K562 (cell line): ENCODE results near the gene CYBRD1. TPM values are rescaled to one million over a fixed set of nuclear protein-coding genes. Genes with fewer than 3 reads are reported as not detected.
A peak's percentile ranks its signal among the peaks of the same experiment; 100 is the strongest.

Experiments used
- BRCA1 ChIP-seq, 2 experiments: fragments of 450-650 bp in 1 of 2; sonication (generic) in 1 of 2; formaldehyde crosslinking in 1 of 2; IDR thresholded peaks; 2 replicates each; pipeline versions ENCODE4 v1.5.0 to v1.6.1; 2017 to 2020; ENCODE audit warnings: mild to moderate bottlenecking in 1 of 2, missing genetic modification reagents in 1 of 2
- ESRRB ChIP-seq: fragments of 250-450 bp; sonication (Bioruptor Pico); IDR thresholded peaks from 2 replicates; pipeline ENCODE4 v1.5.0; 2020; ENCODE audit warnings: mild to moderate bottlenecking, moderate library complexity, borderline replicate concordance
- NCOA6 ChIP-seq: fragments of 450-650 bp; IDR thresholded peaks from 2 replicates; pipeline ENCODE4 v1.6.1; 2017; ENCODE audit warnings: mild to moderate bottlenecking
- POLR3G ChIP-seq: IDR thresholded peaks from 2 replicates; pipeline ENCODE4 v1.6.1; 2011; ENCODE audit not compliant: insufficient read length, insufficient replicate concordance; ENCODE audit errors: extremely low read depth
- RHOXF2B ChIP-seq: fragments of 250-450 bp; sonication (Bioruptor Pico); conservative IDR thresholded peaks from 2 replicates; pipeline ENCODE4 v1.5.1; 2021
- ZFPM2 ChIP-seq: fragments of 250-450 bp; sonication (Bioruptor Pico); IDR thresholded peaks from 2 replicates; pipeline ENCODE4 v1.5.1; 2022; ENCODE audit warnings: mild to moderate bottlenecking
- ZKSCAN1 ChIP-seq: fragments of 150-350 bp; IDR thresholded peaks from 2 replicates; pipeline ENCODE4 v1.6.1; 2016; ENCODE audit warnings: low read depth, low read length
- ZNF174 ChIP-seq: fragments of 250-450 bp; sonication (Bioruptor Pico); IDR thresholded peaks from 2 replicates; pipeline ENCODE4 v1.4.0; 2020; ENCODE audit warnings: mild to moderate bottlenecking
- polyA plus RNA-seq, 8 experiments: library from polyadenylated mRNA; depleted of rRNA in 4 of 8; stranded (reverse) in 5 of 8; unstranded in 3 of 8; fragments of >200 nt; fragmentation: Nextera tagmentation in 2 of 8; fragmentation: Illumina TruSeq in 1 of 8; extraction: Ambion mirVana in 2 of 8; extraction: Trizol in 1 of 8; gene quantifications; 2 replicates each; pipeline versions ENCODE4 v1.2.1 to v1.2.3, GENCODE V29; 2011 to 2014; ENCODE audit warnings: inconsistent platforms in 1 of 8, missing spikeins in 1 of 8
- total RNA-seq, 7 experiments: library from RNA; depleted of rRNA in 6 of 7; stranded (reverse); fragments of >200 nt in 6 of 7; fragmentation: Illumina TruSeq in 2 of 7; extraction: Trizol in 2 of 7; gene quantifications; 2 replicates each; pipeline versions ENCODE4 v1.2.1 to v1.2.3, GENCODE V29; 2011 to 2021; ENCODE audit warnings: low replicate concordance in 1 of 7
- TF ChIP-seq, protein P1 (sequence below), 2 experiments: IDR thresholded peaks; 2 replicates each; pipeline ENCODE4 v1.6.1; 2012; ENCODE audit warnings: improper control_type of control experiment in 2 of 2, low read depth in 2 of 2, low read length in 2 of 2, borderline replicate concordance in 1 of 2
- TF ChIP-seq, protein P2 (sequence below): fragments of 450-650 bp; IDR thresholded peaks from 2 replicates; pipeline ENCODE4 v1.6.1; 2017; ENCODE audit warnings: antibody characterized with exemption
- TF ChIP-seq, protein P3 (sequence below): fragments of 250-450 bp; sonication (Bioruptor Pico); IDR thresholded peaks from 2 replicates; pipeline ENCODE4 v1.4.0; 2020
- TF ChIP-seq, protein P4 (sequence below): fragments of 250-450 bp; sonication (Bioruptor Pico); IDR thresholded peaks from 2 replicates; pipeline ENCODE4 v1.5.0; 2020; ENCODE audit warnings: mild to moderate bottlenecking, borderline replicate concordance
- TF ChIP-seq, protein P5 (sequence below): sonication (generic); formaldehyde crosslinking; IDR thresholded peaks from 2 replicates; pipeline ENCODE4 v1.8.0; 2023; ENCODE audit warnings: missing genetic modification reagents, mild to moderate bottlenecking, borderline replicate concordance

Gene CYBRD1
- total and polyA plus RNA-seq, 9 of the 15 experiments (the other 6 are each of a cell fraction or from before 2014, with no cell fraction given): 9.6 to 22.4 (median 15.6) TPM

DNA sequence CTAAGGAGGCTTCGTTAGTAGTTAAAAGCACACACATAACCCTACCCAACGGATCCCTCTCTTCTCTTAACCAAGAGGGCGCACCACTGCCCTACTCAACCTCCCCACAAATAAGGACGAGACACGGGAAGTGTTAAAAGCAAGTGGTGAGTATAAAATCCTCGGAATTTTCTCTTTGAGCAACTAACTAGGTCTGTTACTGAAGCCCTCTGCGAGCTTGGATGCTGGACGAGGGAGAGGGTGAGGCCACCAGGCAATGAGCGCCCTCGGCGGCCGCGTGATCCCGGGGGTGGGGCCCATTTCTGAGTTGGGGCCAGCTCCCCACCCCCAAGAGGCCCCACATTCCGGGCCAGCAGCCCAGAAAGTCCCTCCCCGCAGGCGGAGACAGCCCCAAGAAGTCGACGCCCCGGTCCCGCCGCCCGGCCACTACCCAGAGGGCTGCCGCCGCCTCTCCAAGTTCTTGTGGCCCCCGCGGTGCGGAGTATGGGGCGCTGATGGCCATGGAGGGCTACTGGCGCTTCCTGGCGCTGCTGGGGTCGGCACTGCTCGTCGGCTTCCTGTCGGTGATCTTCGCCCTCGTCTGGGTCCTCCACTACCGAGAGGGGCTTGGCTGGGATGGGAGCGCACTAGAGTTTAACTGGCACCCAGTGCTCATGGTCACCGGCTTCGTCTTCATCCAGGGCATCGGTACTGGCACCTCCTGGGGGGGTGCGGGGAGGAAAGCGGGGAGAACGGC is at the start of gene CYBRD1 (continued):
- TF ChIP-seq ZFPM2 (no peak), ZNF174 (CRISPR knock-in tag) (no peak), ESRRB (CRISPR knock-in tag) (no peak), ZKSCAN1 (no peak), POLR3G (no peak), NCOA6 (no peak), RHOXF2B (0 out of 2 replicates have a peak, but pooled peaks have one; percentile 53), BRCA1 (IDR thresholded peaks at IDR 0.05) (no peak), BRCA1 (CRISPR knock-in tag; IDR thresholded peaks at IDR 0.05) (no peak)
- TF ChIP-seq, protein P1, sequence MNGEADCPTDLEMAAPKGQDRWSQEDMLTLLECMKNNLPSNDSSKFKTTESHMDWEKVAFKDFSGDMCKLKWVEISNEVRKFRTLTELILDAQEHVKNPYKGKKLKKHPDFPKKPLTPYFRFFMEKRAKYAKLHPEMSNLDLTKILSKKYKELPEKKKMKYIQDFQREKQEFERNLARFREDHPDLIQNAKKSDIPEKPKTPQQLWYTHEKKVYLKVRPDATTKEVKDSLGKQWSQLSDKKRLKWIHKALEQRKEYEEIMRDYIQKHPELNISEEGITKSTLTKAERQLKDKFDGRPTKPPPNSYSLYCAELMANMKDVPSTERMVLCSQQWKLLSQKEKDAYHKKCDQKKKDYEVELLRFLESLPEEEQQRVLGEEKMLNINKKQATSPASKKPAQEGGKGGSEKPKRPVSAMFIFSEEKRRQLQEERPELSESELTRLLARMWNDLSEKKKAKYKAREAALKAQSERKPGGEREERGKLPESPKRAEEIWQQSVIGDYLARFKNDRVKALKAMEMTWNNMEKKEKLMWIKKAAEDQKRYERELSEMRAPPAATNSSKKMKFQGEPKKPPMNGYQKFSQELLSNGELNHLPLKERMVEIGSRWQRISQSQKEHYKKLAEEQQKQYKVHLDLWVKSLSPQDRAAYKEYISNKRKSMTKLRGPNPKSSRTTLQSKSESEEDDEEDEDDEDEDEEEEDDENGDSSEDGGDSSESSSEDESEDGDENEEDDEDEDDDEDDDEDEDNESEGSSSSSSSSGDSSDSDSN (IDR thresholded peaks at IDR 0.05; ENCODE audit: borderline replicate concordance in 1 of 2, low read depth in 2 of 2, low read length in 2 of 2): peak; percentile 28 to 58; a peak in 1 of 4 replicates
- TF ChIP-seq, protein P2, sequence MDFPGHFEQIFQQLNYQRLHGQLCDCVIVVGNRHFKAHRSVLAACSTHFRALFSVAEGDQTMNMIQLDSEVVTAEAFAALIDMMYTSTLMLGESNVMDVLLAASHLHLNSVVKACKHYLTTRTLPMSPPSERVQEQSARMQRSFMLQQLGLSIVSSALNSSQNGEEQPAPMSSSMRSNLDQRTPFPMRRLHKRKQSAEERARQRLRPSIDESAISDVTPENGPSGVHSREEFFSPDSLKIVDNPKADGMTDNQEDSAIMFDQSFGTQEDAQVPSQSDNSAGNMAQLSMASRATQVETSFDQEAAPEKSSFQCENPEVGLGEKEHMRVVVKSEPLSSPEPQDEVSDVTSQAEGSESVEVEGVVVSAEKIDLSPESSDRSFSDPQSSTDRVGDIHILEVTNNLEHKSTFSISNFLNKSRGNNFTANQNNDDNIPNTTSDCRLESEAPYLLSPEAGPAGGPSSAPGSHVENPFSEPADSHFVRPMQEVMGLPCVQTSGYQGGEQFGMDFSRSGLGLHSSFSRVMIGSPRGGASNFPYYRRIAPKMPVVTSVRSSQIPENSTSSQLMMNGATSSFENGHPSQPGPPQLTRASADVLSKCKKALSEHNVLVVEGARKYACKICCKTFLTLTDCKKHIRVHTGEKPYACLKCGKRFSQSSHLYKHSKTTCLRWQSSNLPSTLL: no peak
- TF ChIP-seq, protein P3, sequence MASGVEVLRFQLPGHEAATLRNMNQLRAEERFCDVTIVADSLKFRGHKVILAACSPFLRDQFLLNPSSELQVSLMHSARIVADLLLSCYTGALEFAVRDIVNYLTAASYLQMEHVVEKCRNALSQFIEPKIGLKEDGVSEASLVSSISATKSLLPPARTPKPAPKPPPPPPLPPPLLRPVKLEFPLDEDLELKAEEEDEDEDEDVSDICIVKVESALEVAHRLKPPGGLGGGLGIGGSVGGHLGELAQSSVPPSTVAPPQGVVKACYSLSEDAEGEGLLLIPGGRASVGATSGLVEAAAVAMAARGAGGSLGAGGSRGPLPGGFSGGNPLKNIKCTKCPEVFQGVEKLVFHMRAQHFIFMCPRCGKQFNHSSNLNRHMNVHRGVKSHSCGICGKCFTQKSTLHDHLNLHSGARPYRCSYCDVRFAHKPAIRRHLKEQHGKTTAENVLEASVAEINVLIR (CRISPR knock-in tag): no peak
- TF ChIP-seq, protein P4, sequence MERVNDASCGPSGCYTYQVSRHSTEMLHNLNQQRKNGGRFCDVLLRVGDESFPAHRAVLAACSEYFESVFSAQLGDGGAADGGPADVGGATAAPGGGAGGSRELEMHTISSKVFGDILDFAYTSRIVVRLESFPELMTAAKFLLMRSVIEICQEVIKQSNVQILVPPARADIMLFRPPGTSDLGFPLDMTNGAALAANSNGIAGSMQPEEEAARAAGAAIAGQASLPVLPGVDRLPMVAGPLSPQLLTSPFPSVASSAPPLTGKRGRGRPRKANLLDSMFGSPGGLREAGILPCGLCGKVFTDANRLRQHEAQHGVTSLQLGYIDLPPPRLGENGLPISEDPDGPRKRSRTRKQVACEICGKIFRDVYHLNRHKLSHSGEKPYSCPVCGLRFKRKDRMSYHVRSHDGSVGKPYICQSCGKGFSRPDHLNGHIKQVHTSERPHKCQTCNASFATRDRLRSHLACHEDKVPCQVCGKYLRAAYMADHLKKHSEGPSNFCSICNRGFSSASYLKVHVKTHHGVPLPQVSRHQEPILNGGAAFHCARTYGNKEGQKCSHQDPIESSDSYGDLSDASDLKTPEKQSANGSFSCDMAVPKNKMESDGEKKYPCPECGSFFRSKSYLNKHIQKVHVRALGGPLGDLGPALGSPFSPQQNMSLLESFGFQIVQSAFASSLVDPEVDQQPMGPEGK (CRISPR knock-in tag): peak; percentile 85; the same call in 1 of the 2 replicates
- TF ChIP-seq, protein P5, sequence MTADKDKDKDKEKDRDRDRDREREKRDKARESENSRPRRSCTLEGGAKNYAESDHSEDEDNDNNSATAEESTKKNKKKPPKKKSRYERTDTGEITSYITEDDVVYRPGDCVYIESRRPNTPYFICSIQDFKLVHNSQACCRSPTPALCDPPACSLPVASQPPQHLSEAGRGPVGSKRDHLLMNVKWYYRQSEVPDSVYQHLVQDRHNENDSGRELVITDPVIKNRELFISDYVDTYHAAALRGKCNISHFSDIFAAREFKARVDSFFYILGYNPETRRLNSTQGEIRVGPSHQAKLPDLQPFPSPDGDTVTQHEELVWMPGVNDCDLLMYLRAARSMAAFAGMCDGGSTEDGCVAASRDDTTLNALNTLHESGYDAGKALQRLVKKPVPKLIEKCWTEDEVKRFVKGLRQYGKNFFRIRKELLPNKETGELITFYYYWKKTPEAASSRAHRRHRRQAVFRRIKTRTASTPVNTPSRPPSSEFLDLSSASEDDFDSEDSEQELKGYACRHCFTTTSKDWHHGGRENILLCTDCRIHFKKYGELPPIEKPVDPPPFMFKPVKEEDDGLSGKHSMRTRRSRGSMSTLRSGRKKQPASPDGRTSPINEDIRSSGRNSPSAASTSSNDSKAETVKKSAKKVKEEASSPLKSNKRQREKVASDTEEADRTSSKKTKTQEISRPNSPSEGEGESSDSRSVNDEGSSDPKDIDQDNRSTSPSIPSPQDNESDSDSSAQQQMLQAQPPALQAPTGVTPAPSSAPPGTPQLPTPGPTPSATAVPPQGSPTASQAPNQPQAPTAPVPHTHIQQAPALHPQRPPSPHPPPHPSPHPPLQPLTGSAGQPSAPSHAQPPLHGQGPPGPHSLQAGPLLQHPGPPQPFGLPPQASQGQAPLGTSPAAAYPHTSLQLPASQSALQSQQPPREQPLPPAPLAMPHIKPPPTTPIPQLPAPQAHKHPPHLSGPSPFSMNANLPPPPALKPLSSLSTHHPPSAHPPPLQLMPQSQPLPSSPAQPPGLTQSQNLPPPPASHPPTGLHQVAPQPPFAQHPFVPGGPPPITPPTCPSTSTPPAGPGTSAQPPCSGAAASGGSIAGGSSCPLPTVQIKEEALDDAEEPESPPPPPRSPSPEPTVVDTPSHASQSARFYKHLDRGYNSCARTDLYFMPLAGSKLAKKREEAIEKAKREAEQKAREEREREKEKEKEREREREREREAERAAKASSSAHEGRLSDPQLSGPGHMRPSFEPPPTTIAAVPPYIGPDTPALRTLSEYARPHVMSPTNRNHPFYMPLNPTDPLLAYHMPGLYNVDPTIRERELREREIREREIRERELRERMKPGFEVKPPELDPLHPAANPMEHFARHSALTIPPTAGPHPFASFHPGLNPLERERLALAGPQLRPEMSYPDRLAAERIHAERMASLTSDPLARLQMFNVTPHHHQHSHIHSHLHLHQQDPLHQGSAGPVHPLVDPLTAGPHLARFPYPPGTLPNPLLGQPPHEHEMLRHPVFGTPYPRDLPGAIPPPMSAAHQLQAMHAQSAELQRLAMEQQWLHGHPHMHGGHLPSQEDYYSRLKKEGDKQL (CRISPR knock-in tag): no peak
